PFSK-1 (cell line): ENCODE data around the gene MTSS2.

ENCODE experiments used
- FOXP2 ChIP-seq: optimal IDR thresholded peaks from 2 replicates; pipeline ENCODE3; 2011; ENCODE audit warnings: borderline replicate concordance, control low read depth, inconsistent platforms; ENCODE audit not compliant: insufficient read depth; ENCODE audit errors: extremely low read length, extremely low read depth
- POLR2AphosphoS5 ChIP-seq: IDR thresholded peaks from 2 replicates; pipeline ENCODE4 v1.6.1; 2012; ENCODE audit warnings: low read depth, mild to moderate bottlenecking, control low read depth, low read length, moderate library complexity
- REST ChIP-seq, 2 experiments: IDR thresholded peaks; 2 replicates each; pipeline versions ENCODE4 v1.6.1 to v1.8.0; 2011 to 2012; ENCODE audit warnings: low read depth in 2 of 2, low read length in 2 of 2, control low read depth in 1 of 2, inconsistent platforms in 1 of 2, mild to moderate bottlenecking in 1 of 2, moderate library complexity in 1 of 2; ENCODE audit not compliant: insufficient read depth in 1 of 2
- SIN3A ChIP-seq: IDR thresholded peaks from 2 replicates; pipeline ENCODE4 v1.6.1; 2012; ENCODE audit warnings: mild to moderate bottlenecking, low read length, moderate library complexity, borderline replicate concordance; ENCODE audit not compliant: insufficient read depth
- TAF1 ChIP-seq: IDR thresholded peaks from 2 replicates; pipeline ENCODE4 v1.6.1; 2012; ENCODE audit warnings: low read length, control low read depth, borderline replicate concordance; ENCODE audit not compliant: insufficient read depth

Gene MTSS2

GRCh38 chr16:70683146-70683944 lies 2.5 kb downstream of the MTSS2 start:
- no peak for TF ChIP-seq FOXP2

- no peak for TF ChIP-seq SIN3A
- no peak for TF ChIP-seq FOXP2
- TF ChIP-seq TAF1 = no peak
- no peak for TF ChIP-seq REST (IDR thresholded peaks at IDR 0.05; ENCODE audit: insufficient read depth in 1 of 2, low read depth in 2 of 2, low read length in 2 of 2)
- TF ChIP-seq POLR2AphosphoS5 = no peak
Measured at GRCh38 chr16:70682239-70683145, 3.4 kb downstream of the MTSS2 start.

- TF ChIP-seq POLR2AphosphoS5 (no peak), SIN3A (no peak), REST (IDR thresholded peaks at IDR 0.05; ENCODE audit: insufficient read depth in 1 of 2, low read depth in 2 of 2, low read length in 2 of 2) (no peak), TAF1 (no peak), FOXP2 (no peak)
Measured at GRCh38 chr16:70681382-70682238, 4.2 kb downstream of the MTSS2 start.

GRCh38 chr16:70680495-70681381 lies 5.1 kb downstream of the MTSS2 start:
- TF ChIP-seq TAF1 = no peak
- no peak for TF ChIP-seq SIN3A
- TF ChIP-seq FOXP2 = no peak
- no peak for TF ChIP-seq POLR2AphosphoS5

GRCh38 chr16:70679671-70680494 lies 6.0 kb downstream of the MTSS2 start:
- TF ChIP-seq FOXP2 (no peak), POLR2AphosphoS5 (no peak), TAF1 (no peak), REST (IDR thresholded peaks at IDR 0.05; ENCODE audit: insufficient read depth in 1 of 2, low read depth in 2 of 2, low read length in 2 of 2) (no peak), SIN3A (no peak)
